ENCODE results near the gene SERPINE1.

GRCh38 chr7:101094791-101095375 lies 32.0 kb upstream of the SERPINE1 start:
- TF ChIP-seq CTCF (IDR thresholded peaks at IDR 0.05; ENCODE audit: borderline replicate concordance, extremely low read depth, low read length, poor library complexity, severe bottlenecking) (peak; percentile 67), EZH2 (IDR thresholded peaks at IDR 0.05; ENCODE audit: borderline replicate concordance, low read depth, low read length, severe bottlenecking) (no peak)
